Ovary (tissue), 9 donors: ENCODE data around the gene L2HGDH. TPM values are rescaled to one million over a fixed set of nuclear protein-coding genes. Genes with fewer than 3 reads are reported as not detected.

Experiments used
- DNase-seq, 5 donors: peaks; one replicate each; pipeline ENCODE4 v3.0.0-alpha.2; 2019 to 2020
- H3K27ac ChIP-seq, 2 donors: fragments of 200-600 bp; one replicate each; pipeline versions ENCODE4 v1.5.1 to v1.8.0; 2019 to 2022
- H3K27me3 ChIP-seq: fragments of 200-600 bp; one replicate; pipeline ENCODE4 v1.8.0; 2022
- H3K36me3 ChIP-seq: fragments of 200-600 bp; sonication (generic); one replicate; pipeline ENCODE4 v1.5.1; 2019
- H3K4me1 ChIP-seq: one replicate; pipeline ENCODE4 v1.8.1; 2013; ENCODE audit warnings: mild to moderate bottlenecking, moderate library complexity; ENCODE audit not compliant: insufficient read depth
- H3K4me3 ChIP-seq: fragments of 200-600 bp; sonication (generic); one replicate; pipeline ENCODE4 v1.5.1; 2017
- H3K9me3 ChIP-seq, 2 donors: fragments of 200-600 bp in 1 of 2; sonication (generic) in 1 of 2; one replicate each; pipeline versions ENCODE4 v1.5.1 to v1.8.1; 2013 to 2019; ENCODE audit warnings: mild to moderate bottlenecking in 1 of 2, moderate library complexity in 1 of 2
- EP300 ChIP-seq: sonication (generic); formaldehyde crosslinking; IDR thresholded peaks from one replicate; pipeline ENCODE4 v1.6.1; 2017; ENCODE audit warnings: antibody characterized with exemption
- POLR2A ChIP-seq: fragments of 450-650 bp; IDR thresholded peaks from one replicate; pipeline ENCODE4 v1.6.1; 2017; ENCODE audit warnings: antibody characterized with exemption, mild to moderate bottlenecking, moderate library complexity
- WGBS, 3 donors: extraction: QIAGEN DNeasy Blood & Tissue Kit in 1 of 3; methylation state at CpG; one replicate each; pipeline versions ENCODE4 v1.1.5 to v1.1.7; 2013 to 2017; 5-methylcytosine and 5-hydroxymethylcytosine counted together
- intact Hi-C, 4 donors: fragments of 100-400 bp; cut with DNase I; formaldehyde crosslinking; loops; one replicate each; pipeline versions ENCODE4 v1.11.0 to v1.15.1; 2022 to 2023
- microRNA-seq, 3 donors: library from miRNA; unstranded; fragments of <30 nt; microRNA quantifications; one replicate each; pipeline versions ENCODE4 to v1.2.0, GENCODE V29; 2019 to 2020
- polyA plus RNA-seq, 2 donors: library from polyadenylated mRNA; stranded (reverse); fragments of 200-250 nt in 1 of 2; fragments of 350-450 nt in 1 of 2; fragmentation: Illumina TruSeq in 1 of 2; extraction: RNeasy Lipid Tissue Mini Kit (QIAGEN cat#74804) in 1 of 2; gene quantifications; one replicate each; pipeline ENCODE4 v1.2.3, GENCODE V29; 2013 to 2014
- small RNA-seq: library from RNA; depleted of rRNA; stranded (forward); fragments of <200 nt; gene quantifications from one replicate; pipeline ENCODE3, GENCODE V24; 2016
- total RNA-seq, 7 donors: library from RNA; depleted of rRNA in 2 of 7; stranded (reverse); fragments of >200 nt in 2 of 7; fragmentation: NEBNext Ultra II Directional in 3 of 7; extraction: Animal tissue kit (Norgen Biotek cat#: 25700) in 3 of 7; gene quantifications; one replicate each; pipeline versions ENCODE4 v1.1.0 to v1.2.4, GENCODE V29; 2016 to 2023
- TF ChIP-seq, protein P1 (sequence below), 3 donors: fragments of 450-650 bp in 2 of 3; fragments of 200-600 bp in 1 of 3; IDR thresholded peaks; one replicate each; pipeline versions ENCODE4 v1.5.1 to v1.8.0; 2016 to 2022; ENCODE audit warnings: antibody characterized with exemption in 3 of 3, mild to moderate bottlenecking in 1 of 3
- donor health status: DM: no; HTN: no; CAD: no; lungs with moderate emphysema.
- donor health status: DM: no; HTN: no; CAD: no.
- donor health status: Bipolar disorder and iron deficiency.
- donor health status: DM: yes; HTN: yes; CAD: no.
- donor health status: DM: no; HTN: no; CAD: no.
- donor health status: DM: yes; HTN: yes; CAD: no.

Gene L2HGDH
- total and polyA plus RNA-seq, 9 donors = 2.3 to 5.9 (median 4.8) TPM

DNA sequence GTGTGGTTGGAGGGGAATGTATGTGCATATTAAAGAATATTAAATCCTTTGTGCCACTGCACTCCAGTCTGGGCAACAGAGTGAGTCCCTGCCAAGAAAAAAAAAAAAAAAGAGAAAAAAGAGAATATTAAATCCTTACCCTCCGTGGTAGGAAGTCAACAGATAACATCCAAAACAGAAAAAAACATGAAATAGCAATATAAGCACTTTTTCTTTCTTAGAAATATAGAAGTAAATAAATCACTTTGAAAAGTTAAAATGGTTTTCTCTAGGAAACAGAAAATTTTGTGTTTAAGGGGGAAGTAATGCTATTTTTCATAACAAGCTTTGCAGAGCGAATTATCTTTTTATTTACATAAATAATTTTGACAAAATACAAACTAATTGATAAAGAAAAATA, 98.2 kb downstream of the L2HGDH start:
- Histone ChIP-seq H3K4me1 (peaks cover 6% of the 10 kb centered on the region), H3K27ac (no peak overlapping the region), H3K9me3 (no peaks in the 10 kb centered on the region), H3K27me3 (no peaks in the 10 kb centered on the region), H3K36me3 (no peaks in the 10 kb centered on the region), H3K4me3 (no peak overlapping the region)
- WGBS, 3 donors = 15 to 37% (median 24%) methylated on average over 2 of the region's 2 CpGs
- TF ChIP-seq EP300 = no peak
- no peak for DNase-seq
- intact Hi-C loops = no loop called here

DNA sequence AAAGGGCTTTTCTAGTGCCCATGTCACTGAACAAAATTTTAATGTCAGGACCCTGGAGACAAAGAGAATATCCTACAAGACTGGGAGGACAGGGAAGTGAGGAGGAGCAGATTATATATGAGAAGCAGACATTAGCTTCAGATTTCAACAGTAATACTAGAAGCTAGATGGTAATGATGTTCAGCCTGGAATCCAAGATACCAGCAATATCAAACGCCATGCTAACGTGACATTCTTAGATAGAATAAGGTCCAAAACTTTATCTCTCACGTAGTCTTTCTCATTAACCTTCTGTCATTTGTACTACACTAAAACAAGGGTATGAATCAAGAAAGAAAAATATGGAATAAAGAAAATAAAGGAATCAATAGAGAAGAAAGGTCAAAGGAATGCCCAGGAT, 99.3 kb downstream of the L2HGDH start:
- no peak overlapping the region for H3K27ac ChIP-seq
- no peak for DNase-seq
- H3K4me3 ChIP-seq = no peak overlapping the region
- intact Hi-C loops = no loop called here
- H3K9me3 ChIP-seq = no peaks in the 10 kb centered on the region
- peaks cover 5% of the 10 kb centered on the region for H3K4me1 ChIP-seq
- no peaks in the 10 kb centered on the region for H3K27me3 ChIP-seq
- TF ChIP-seq POLR2A (no peak), EP300 (no peak)
- TF ChIP-seq, protein P1, sequence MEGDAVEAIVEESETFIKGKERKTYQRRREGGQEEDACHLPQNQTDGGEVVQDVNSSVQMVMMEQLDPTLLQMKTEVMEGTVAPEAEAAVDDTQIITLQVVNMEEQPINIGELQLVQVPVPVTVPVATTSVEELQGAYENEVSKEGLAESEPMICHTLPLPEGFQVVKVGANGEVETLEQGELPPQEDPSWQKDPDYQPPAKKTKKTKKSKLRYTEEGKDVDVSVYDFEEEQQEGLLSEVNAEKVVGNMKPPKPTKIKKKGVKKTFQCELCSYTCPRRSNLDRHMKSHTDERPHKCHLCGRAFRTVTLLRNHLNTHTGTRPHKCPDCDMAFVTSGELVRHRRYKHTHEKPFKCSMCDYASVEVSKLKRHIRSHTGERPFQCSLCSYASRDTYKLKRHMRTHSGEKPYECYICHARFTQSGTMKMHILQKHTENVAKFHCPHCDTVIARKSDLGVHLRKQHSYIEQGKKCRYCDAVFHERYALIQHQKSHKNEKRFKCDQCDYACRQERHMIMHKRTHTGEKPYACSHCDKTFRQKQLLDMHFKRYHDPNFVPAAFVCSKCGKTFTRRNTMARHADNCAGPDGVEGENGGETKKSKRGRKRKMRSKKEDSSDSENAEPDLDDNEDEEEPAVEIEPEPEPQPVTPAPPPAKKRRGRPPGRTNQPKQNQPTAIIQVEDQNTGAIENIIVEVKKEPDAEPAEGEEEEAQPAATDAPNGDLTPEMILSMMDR (IDR thresholded peaks at IDR 0.05) = no peak
- WGBS, 3 donors = 38 to 59% (median 53%) methylated on average over 3 of the region's 3 CpGs
- H3K36me3 ChIP-seq = no peaks in the 10 kb centered on the region

DNA sequence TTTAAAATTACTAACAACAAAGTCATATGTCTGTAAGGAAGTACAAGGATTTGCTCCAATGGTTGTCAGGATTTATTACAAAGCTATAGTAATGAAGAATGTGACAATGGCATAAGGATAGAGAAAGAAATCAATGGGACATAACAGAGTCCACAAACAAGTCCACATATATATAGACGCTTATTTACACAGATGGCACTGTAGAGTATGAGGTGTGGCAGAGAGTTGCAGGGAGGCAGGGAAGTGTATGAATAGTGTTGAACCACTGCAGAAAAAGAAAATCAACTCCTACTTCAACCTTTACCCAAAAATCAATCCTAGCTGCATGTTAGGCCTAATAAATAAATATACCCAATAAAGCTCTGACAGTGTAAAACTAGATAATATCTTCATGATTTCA, 102.0 kb downstream of the L2HGDH start:
- H3K27ac ChIP-seq = no peak overlapping the region
- WGBS, 3 donors = 76 to 95% (median 85%) methylated on average over 1 of the region's 1 CpG
- intact Hi-C loops = no loop called here
- H3K27me3 ChIP-seq = no peaks in the 10 kb centered on the region
- H3K36me3 ChIP-seq = no peaks in the 10 kb centered on the region
- no peak for DNase-seq
- no peak for TF ChIP-seq POLR2A
- no peak for TF ChIP-seq EP300
- TF ChIP-seq, protein P1 (IDR thresholded peaks at IDR 0.05) = no peak
- no peak overlapping the region for H3K4me3 ChIP-seq
- no peaks in the 10 kb centered on the region for H3K9me3 ChIP-seq
- H3K4me1 ChIP-seq = peaks cover 4% of the 10 kb centered on the region

DNA sequence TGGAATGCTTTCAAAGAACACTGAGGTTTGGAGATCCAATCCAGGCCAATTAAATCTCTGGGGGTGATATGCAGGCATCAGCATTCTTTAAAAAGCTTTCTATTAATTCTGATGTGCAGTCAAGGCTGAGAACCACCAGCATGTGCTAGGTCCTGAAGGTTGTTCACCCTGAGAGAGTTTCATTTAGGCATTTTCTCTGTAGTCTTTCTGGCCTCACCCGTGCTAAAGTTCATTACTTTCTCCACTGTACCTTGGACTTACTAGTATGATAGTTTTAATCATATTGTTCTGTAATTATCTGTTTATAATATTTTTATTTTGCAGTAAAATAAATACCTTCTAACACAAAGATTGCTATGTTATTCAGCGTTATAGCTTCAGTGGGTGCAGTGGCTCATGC, 113.5 kb downstream of the L2HGDH start:
- no peaks in the 10 kb centered on the region for H3K9me3 ChIP-seq
- no peaks in the 10 kb centered on the region for H3K36me3 ChIP-seq
- H3K27me3 ChIP-seq = no peaks in the 10 kb centered on the region
- TF ChIP-seq, protein P1 (IDR thresholded peaks at IDR 0.05) = no peak
- no peak for TF ChIP-seq EP300
- TF ChIP-seq POLR2A = no peak
- H3K4me1 ChIP-seq = peaks cover 7% of the 10 kb centered on the region
- no peak overlapping the region for H3K27ac ChIP-seq
- no peak overlapping the region for H3K4me3 ChIP-seq
- 94 to 97% (median 95%) methylated on average over 2 of the region's 2 CpGs for WGBS, 3 donors
- DNase-seq = no peak
- intact Hi-C loops = no loop called here

DNA sequence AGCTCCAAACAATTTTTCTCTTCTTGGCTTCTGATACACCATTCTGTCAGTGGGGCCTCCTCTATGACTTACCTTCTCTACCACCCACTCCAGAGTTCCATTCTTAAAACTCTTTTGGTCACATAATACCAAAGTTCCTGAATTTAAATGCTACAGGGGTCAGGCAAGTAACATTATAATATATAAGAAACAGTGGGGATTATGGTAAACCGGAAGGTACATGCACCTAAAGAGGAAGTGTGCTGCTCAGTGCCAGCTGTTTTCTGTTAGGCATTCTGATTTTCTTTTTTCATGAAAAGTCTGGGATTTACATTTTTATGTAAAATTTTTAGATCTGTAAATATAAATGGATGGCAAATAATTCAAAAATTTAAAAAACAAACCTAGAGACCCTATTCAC, 120.5 kb downstream of the L2HGDH start:
- Histone ChIP-seq H3K27ac (no peak overlapping the region), H3K4me3 (no peak overlapping the region), H3K36me3 (no peaks in the 10 kb centered on the region), H3K27me3 (no peaks in the 10 kb centered on the region), H3K4me1 (no peaks in the 10 kb centered on the region), H3K9me3 (no peaks in the 10 kb centered on the region)
- intact Hi-C loops = no loop called here
- TF ChIP-seq, protein P1 (IDR thresholded peaks at IDR 0.05) = no peak
- TF ChIP-seq POLR2A (no peak), EP300 (no peak)
- DNase-seq = no peak
- WGBS, 3 donors = 91 to 96% (median 93%) methylated on average over 1 of the region's 1 CpG

Small RNA genes within 50 kb of the gene (microRNA-seq; reads per million reads assigned to microRNA genes)
- gene MIR4504 = 0 reads per million in 3 donors

Small RNA genes within 50 kb of the gene (small RNA-seq; reads per million reads assigned to genes)
- gene MIR4504 = not detected

Other genes starting within 250 kb of the L2HGDH start
- 1 to 10 TPM; 5.1 to 7.8 (median 6.4) TPM for gene VCPKMT, start 195.7 kb downstream of the L2HGDH start, total RNA-seq
- 1 to 10 TPM; 5.8 TPM for gene VCPKMT, start 195.7 kb downstream of the L2HGDH start, polyA plus RNA-seq
- gene SOS2, start 80.7 kb downstream of the L2HGDH start, total RNA-seq = 10 to 100 TPM; 20.6 to 29.3 (median 27.4) TPM
- 10 to 100 TPM; 10.2 to 20.5 TPM for gene SOS2, start 80.7 kb downstream of the L2HGDH start, polyA plus RNA-seq
- 10 to 100 TPM in 6 of 7 donors, 1 to 10 TPM in 1; 5.1 to 19.8 (median 12.9) TPM for gene DMAC2L, start 95 bp upstream of the L2HGDH start, total RNA-seq
- 10 to 100 TPM; 11.6 to 13.4 TPM for gene DMAC2L, start 95 bp upstream of the L2HGDH start, polyA plus RNA-seq
- 10 to 100 TPM; 17.6 to 69.3 (median 34.1) TPM for gene CDKL1, start 84.7 kb upstream of the L2HGDH start, total RNA-seq
- gene CDKL1, start 84.7 kb upstream of the L2HGDH start, polyA plus RNA-seq = 10 to 100 TPM; 11.9 to 18.5 TPM
- 100 to 1,000 TPM in 2 of 7 donors, 10 to 100 TPM in 5; 60.8 to 202 (median 69.8) TPM for gene MAP4K5, start 220.3 kb upstream of the L2HGDH start, total RNA-seq
- 10 to 100 TPM; 32.4 to 35.4 TPM for gene MAP4K5, start 220.3 kb upstream of the L2HGDH start, polyA plus RNA-seq
- 10 to 100 TPM in 4 of 7 donors, 1 to 10 TPM in 3; 6.8 to 11.4 (median 10.7) TPM for gene ATL1, start 247.9 kb upstream of the L2HGDH start, total RNA-seq
- gene ATL1, start 247.9 kb upstream of the L2HGDH start, polyA plus RNA-seq = 10 to 100 TPM in 1 of 2 donors, 1 to 10 TPM in 1; 6.6 to 11.8 TPM